ENCODE results near the gene MVB12B. TPM values are rescaled to one million over a fixed set of nuclear protein-coding genes. Genes with fewer than 3 reads are reported as not detected.

The MVB12B gene
- total and polyA plus RNA-seq, 2 donors from 2014 or later = 4.5 to 12.3 TPM

GRCh38 chr9:126377176-126377509, 50.5 kb downstream of the MVB12B start:
- Histone ChIP-seq H3K27me3 (ENCODE audit: control insufficient read depth, insufficient read depth, low read length) (no peaks in the 10 kb centered on the region), H3K36me3 (ENCODE audit: control insufficient read depth in 2 of 3, insufficient read depth in 3 of 3, low read length in 3 of 3) (no peaks in the 10 kb centered on the region), H3K9ac (ENCODE audit: low read length in 3 of 3) (no peak overlapping the region), H3K4me1 (ENCODE audit: control insufficient read depth in 2 of 3, insufficient read depth in 2 of 3, low read depth in 1 of 3, low read length in 3 of 3) (peaks cover 0 to 5% (median 0%) of the 10 kb centered on the region in 3 donors), H3K4me3 (ENCODE audit: low read length in 3 of 3) (no peak overlapping the region), H3K27ac (ENCODE audit: low read depth in 2 of 2, low read length in 2 of 2) (no peak overlapping the region), H3K9me3 (ENCODE audit: control insufficient read depth in 2 of 3, insufficient read depth in 1 of 3, low read length in 3 of 3) (no peaks in the 10 kb centered on the region)
- TF ChIP-seq CTCF (IDR thresholded peaks at IDR 0.05; ENCODE audit: borderline replicate concordance, extremely low read depth, insufficient read depth) = no peak
- DNase-seq = peak in 1 of 5 donors; percentile 61
- intact Hi-C loops (cut with DNase I) = no loop called here
- FAIRE-seq = no peak

DNA sequence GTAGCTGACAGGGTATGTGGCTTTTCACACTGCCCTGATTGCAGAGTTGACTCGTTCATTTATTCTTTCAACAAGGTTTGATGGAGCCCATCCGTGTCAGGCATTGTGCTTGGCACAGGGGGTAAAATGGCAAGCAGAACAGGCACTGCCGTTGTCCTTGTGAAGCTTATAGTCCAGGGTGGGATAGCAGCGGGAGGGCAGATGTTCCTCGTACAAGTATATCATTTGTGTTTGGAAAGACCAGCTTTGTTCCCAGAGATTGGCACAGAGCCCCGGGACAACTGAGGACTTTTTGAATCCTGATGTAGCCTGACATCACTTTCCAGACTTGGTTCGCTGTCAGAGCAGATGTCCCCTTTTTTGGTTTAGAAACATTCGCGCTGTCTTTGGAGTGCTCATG, 50.9 kb downstream of the MVB12B start:
- H3K27ac ChIP-seq (ENCODE audit: low read depth in 2 of 2, low read length in 2 of 2) = no peak overlapping the region
- peaks cover 0 to 5% (median 0%) of the 10 kb centered on the region in 3 donors for H3K4me1 ChIP-seq (ENCODE audit: control insufficient read depth in 2 of 3, insufficient read depth in 2 of 3, low read depth in 1 of 3, low read length in 3 of 3)
- FAIRE-seq = no peak
- no peak for DNase-seq
- no peak for TF ChIP-seq CTCF (IDR thresholded peaks at IDR 0.05; ENCODE audit: borderline replicate concordance, extremely low read depth, insufficient read depth)
- H3K9ac ChIP-seq (ENCODE audit: low read length in 3 of 3) = no peak overlapping the region
- no peaks in the 10 kb centered on the region for H3K9me3 ChIP-seq (ENCODE audit: control insufficient read depth in 2 of 3, insufficient read depth in 1 of 3, low read length in 3 of 3)
- no peak overlapping the region for H3K4me3 ChIP-seq (ENCODE audit: low read length in 3 of 3)
- H3K27me3 ChIP-seq (ENCODE audit: control insufficient read depth, insufficient read depth, low read length) = no peaks in the 10 kb centered on the region
- intact Hi-C loops (cut with DNase I) = no loop called here
- H3K36me3 ChIP-seq (ENCODE audit: control insufficient read depth in 2 of 3, insufficient read depth in 3 of 3, low read length in 3 of 3) = no peaks in the 10 kb centered on the region

- Histone ChIP-seq H3K36me3 (ENCODE audit: control insufficient read depth in 2 of 3, insufficient read depth in 3 of 3, low read length in 3 of 3) (no peaks in the 10 kb centered on the region), H3K4me1 (ENCODE audit: control insufficient read depth in 2 of 3, insufficient read depth in 2 of 3, low read depth in 1 of 3, low read length in 3 of 3) (no peaks in the 10 kb centered on the region), H3K9ac (ENCODE audit: low read length in 3 of 3) (no peak overlapping the region), H3K9me3 (ENCODE audit: control insufficient read depth in 2 of 3, insufficient read depth in 1 of 3, low read length in 3 of 3) (no peaks in the 10 kb centered on the region), H3K4me3 (ENCODE audit: low read length in 3 of 3) (no peak overlapping the region), H3K27me3 (ENCODE audit: control insufficient read depth, insufficient read depth, low read length) (no peaks in the 10 kb centered on the region), H3K27ac (ENCODE audit: low read depth in 2 of 2, low read length in 2 of 2) (no peak overlapping the region)
- intact Hi-C loops (cut with DNase I) = no loop called here
- DNase-seq = no peak
- TF ChIP-seq CTCF (IDR thresholded peaks at IDR 0.05; ENCODE audit: borderline replicate concordance, extremely low read depth, insufficient read depth) = no peak
- no peak for FAIRE-seq
Measured at GRCh38 chr9:126378761-126379160, 52.1 kb downstream of the MVB12B start.

GRCh38 chr9:126379661-126380360, 53.2 kb downstream of the MVB12B start:
- Histone ChIP-seq H3K4me1 (ENCODE audit: control insufficient read depth in 2 of 3, insufficient read depth in 2 of 3, low read depth in 1 of 3, low read length in 3 of 3) (no peaks in the 10 kb centered on the region), H3K27ac (ENCODE audit: low read depth in 2 of 2, low read length in 2 of 2) (no peak overlapping the region), H3K27me3 (ENCODE audit: control insufficient read depth, insufficient read depth, low read length) (no peaks in the 10 kb centered on the region), H3K9me3 (ENCODE audit: control insufficient read depth in 2 of 3, insufficient read depth in 1 of 3, low read length in 3 of 3) (no peaks in the 10 kb centered on the region), H3K9ac (ENCODE audit: low read length in 3 of 3) (no peak overlapping the region), H3K4me3 (ENCODE audit: low read length in 3 of 3) (no peak overlapping the region), H3K36me3 (ENCODE audit: control insufficient read depth in 2 of 3, insufficient read depth in 3 of 3, low read length in 3 of 3) (no peaks in the 10 kb centered on the region)
- FAIRE-seq = no peak
- TF ChIP-seq CTCF (IDR thresholded peaks at IDR 0.05; ENCODE audit: borderline replicate concordance, extremely low read depth, insufficient read depth) = no peak
- DNase-seq = peak in 1 of 5 donors; percentile 5
- intact Hi-C loops (cut with DNase I) = no loop called here

All from kidney (tissue), 14 donors.